ENCODE results near the gene MYRF. TPM values are rescaled to one million over a fixed set of nuclear protein-coding genes. Genes with fewer than 3 reads are reported as not detected.

Gene MYRF
- total RNA-seq, 4 donors from 2014 or later = 0.24 to 2.8 (median 0.83) TPM

DNA sequence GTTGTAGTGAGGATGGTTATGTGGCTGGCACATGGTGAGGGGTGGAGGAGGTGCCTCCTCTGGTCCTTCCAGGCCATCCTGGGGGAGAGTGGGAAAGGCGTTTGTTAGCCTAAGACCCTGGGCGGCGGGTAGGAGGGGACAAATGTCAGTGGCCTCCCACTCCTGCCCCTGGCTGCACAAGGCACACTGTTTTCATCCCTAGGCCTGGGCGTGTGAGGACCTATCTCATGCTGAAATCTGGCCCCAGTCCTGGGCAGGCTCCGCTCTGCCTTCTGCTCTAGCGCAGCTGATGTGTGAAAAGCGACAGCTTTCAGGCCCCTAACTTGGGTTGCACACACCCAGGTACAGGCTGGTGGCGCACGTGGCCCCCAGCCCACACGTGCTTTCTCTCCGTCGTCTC is 40.1 kb upstream of the MYRF start:
- TF ChIP-seq POLR2A (IDR thresholded peaks at IDR 0.05) (no peak), EP300 (IDR thresholded peaks at IDR 0.05) (no peak), POLR2AphosphoS5 (IDR thresholded peaks at IDR 0.05) (no peak)
- TF ChIP-seq, protein P1, sequence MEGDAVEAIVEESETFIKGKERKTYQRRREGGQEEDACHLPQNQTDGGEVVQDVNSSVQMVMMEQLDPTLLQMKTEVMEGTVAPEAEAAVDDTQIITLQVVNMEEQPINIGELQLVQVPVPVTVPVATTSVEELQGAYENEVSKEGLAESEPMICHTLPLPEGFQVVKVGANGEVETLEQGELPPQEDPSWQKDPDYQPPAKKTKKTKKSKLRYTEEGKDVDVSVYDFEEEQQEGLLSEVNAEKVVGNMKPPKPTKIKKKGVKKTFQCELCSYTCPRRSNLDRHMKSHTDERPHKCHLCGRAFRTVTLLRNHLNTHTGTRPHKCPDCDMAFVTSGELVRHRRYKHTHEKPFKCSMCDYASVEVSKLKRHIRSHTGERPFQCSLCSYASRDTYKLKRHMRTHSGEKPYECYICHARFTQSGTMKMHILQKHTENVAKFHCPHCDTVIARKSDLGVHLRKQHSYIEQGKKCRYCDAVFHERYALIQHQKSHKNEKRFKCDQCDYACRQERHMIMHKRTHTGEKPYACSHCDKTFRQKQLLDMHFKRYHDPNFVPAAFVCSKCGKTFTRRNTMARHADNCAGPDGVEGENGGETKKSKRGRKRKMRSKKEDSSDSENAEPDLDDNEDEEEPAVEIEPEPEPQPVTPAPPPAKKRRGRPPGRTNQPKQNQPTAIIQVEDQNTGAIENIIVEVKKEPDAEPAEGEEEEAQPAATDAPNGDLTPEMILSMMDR (IDR thresholded peaks at IDR 0.05) = no peak
- WGBS = 82% methylated on average over 12 of the region's 12 CpGs
- no peak overlapping the region for H3K27ac ChIP-seq
- H3K27me3 ChIP-seq = no peaks in the 10 kb centered on the region
- no peak for DNase-seq (ENCODE audit: low spot score in 2 of 2)
- H3K36me3 ChIP-seq = no peaks in the 10 kb centered on the region
- H3K4me1 ChIP-seq = peaks cover 12% of the 10 kb centered on the region
- H3K4me3 ChIP-seq = no peak overlapping the region
- no peaks in the 10 kb centered on the region for H3K9me3 ChIP-seq

- DNase-seq (ENCODE audit: low spot score in 2 of 2) = no peak
- 90% methylated on average over 4 of the region's 6 CpGs for WGBS
Observed at GRCh38 chr11:61712846-61713245, 39.6 kb upstream of the MYRF start.

DNA sequence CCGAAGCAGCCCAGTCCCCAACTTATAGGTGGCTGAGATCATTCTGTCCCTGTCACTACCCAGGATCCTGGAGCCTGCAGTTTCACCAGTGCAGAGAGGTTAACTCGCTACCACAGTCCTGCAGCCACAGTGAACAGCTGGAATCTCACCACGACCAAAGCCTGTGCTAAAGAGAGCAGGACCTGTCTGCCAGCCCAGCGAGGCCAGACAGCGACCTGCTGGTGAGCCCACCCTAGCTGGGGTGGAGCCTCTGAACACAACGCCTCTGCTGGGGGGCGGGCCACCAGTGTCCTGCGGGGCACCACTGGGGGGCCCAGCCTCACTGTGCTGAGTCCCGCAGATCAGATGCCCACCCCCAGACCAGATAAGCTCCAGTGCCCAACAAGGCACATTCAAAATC is 39.0 kb upstream of the MYRF start:
- H3K36me3 ChIP-seq = no peaks in the 10 kb centered on the region
- 71% methylated on average over 6 of the region's 9 CpGs for WGBS
- DNase-seq (ENCODE audit: low spot score in 2 of 2) = no peak
- no peaks in the 10 kb centered on the region for H3K9me3 ChIP-seq
- TF ChIP-seq POLR2A (IDR thresholded peaks at IDR 0.05) = no peak
- no peak for TF ChIP-seq POLR2AphosphoS5 (IDR thresholded peaks at IDR 0.05)
- TF ChIP-seq EP300 (IDR thresholded peaks at IDR 0.05) = no peak
- TF ChIP-seq, protein P1 (IDR thresholded peaks at IDR 0.05) = no peak
- H3K27me3 ChIP-seq = no peaks in the 10 kb centered on the region
- H3K4me3 ChIP-seq = no peak overlapping the region
- no peak overlapping the region for H3K27ac ChIP-seq
- H3K4me1 ChIP-seq = peaks cover 23% of the 10 kb centered on the region

More at GRCh38 chr11:61712846-61713245, 39.6 kb upstream of the MYRF start:
- Histone ChIP-seq H3K9me3 (no peaks in the 10 kb centered on the region), H3K36me3 (no peaks in the 10 kb centered on the region), H3K4me1 (peaks cover 17% of the 10 kb centered on the region), H3K27me3 (no peaks in the 10 kb centered on the region), H3K27ac (no peak overlapping the region), H3K4me3 (no peak overlapping the region)
- TF ChIP-seq POLR2AphosphoS5 (IDR thresholded peaks at IDR 0.05) (no peak), POLR2A (IDR thresholded peaks at IDR 0.05) (no peak), EP300 (IDR thresholded peaks at IDR 0.05) (no peak)
- TF ChIP-seq, protein P1 (IDR thresholded peaks at IDR 0.05) = no peak

- WGBS = 58% methylated on average over 4 of the region's 5 CpGs
Observed at GRCh38 chr11:61713906-61714305, 38.5 kb upstream of the MYRF start.

DNA sequence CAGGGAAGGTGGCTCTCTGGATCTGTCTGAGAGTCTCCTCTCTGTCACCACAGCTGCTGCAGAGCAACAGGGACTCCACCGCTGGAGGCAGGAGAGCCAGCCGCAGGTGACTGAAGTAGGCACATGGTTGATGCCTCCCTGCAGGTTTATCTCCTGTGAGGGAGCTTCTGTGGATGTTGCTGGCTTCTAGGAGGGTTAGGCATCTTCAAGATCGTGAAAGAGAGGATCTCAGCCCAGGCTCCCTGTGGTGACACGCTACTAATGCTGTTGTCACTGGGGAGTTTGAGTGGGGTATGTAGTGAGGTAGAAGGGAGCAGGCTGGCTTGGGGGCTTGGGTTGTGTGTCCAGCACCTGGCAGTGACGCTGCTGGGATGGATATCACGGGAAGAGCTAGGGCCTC is 38.1 kb upstream of the MYRF start:
- WGBS = 95% methylated on average over 2 of the region's 6 CpGs
- H3K4me3 ChIP-seq = no peak overlapping the region
- DNase-seq (ENCODE audit: low spot score in 2 of 2) = no peak
- no peaks in the 10 kb centered on the region for H3K36me3 ChIP-seq
- H3K27ac ChIP-seq = no peak overlapping the region
- peaks cover 28% of the 10 kb centered on the region for H3K4me1 ChIP-seq
- TF ChIP-seq, protein P1 (IDR thresholded peaks at IDR 0.05) = no peak
- TF ChIP-seq EP300 (IDR thresholded peaks at IDR 0.05) = no peak
- no peak for TF ChIP-seq POLR2AphosphoS5 (IDR thresholded peaks at IDR 0.05)
- no peak for TF ChIP-seq POLR2A (IDR thresholded peaks at IDR 0.05)
- no peaks in the 10 kb centered on the region for H3K27me3 ChIP-seq
- H3K9me3 ChIP-seq = no peaks in the 10 kb centered on the region

More at GRCh38 chr11:61713906-61714305, 38.5 kb upstream of the MYRF start:
- Histone ChIP-seq H3K36me3 (no peaks in the 10 kb centered on the region), H3K4me3 (no peak overlapping the region), H3K4me1 (peaks cover 28% of the 10 kb centered on the region), H3K9me3 (no peaks in the 10 kb centered on the region), H3K27me3 (no peaks in the 10 kb centered on the region), H3K27ac (no peak overlapping the region)
- TF ChIP-seq EP300 (IDR thresholded peaks at IDR 0.05) = no peak
- TF ChIP-seq, protein P1 (IDR thresholded peaks at IDR 0.05) = no peak
- TF ChIP-seq POLR2A (IDR thresholded peaks at IDR 0.05) = no peak
- no peak for TF ChIP-seq POLR2AphosphoS5 (IDR thresholded peaks at IDR 0.05)
- no peak for DNase-seq (ENCODE audit: low spot score in 2 of 2)
